Activated CD8-positive, alpha-beta T cell treated with anti-CD3 and anti-CD28 coated beads, Interleukin-2, amount 10 ng/mL, durations not matched to agents 7 days and 5 days (primary cell): ENCODE data around the gene PHLPP1. TPM values are rescaled to one million over a fixed set of nuclear protein-coding genes. Genes with fewer than 3 reads are reported as not detected.
"Not testable (repeated sequence)": the region's sequence is repeated elsewhere in the genome, so short reads cannot be mapped to it uniquely, and the experiment has no call there.

Experiments
- ATAC-seq: fragments of 150-1000 bp; cut with Tn5 transposase; one replicate; pipeline ENCODE4 v1.10.0; 2021; ENCODE audit warnings: moderate library complexity
- CTCF ChIA-PET: fragments of 350-600 bp; sonication (Branson Sonifier 250); formaldehyde crosslinking; loops from one replicate; lab custom pipeline; 2021; ENCODE audit warnings: antibody characterized with exemption; lab: Charles Lee
- POLR2A ChIA-PET: fragments of 350-600 bp; sonication (Branson Sonifier 250); formaldehyde crosslinking; loops from one replicate; lab custom pipeline; 2021; ENCODE audit warnings: antibody characterized with exemption; lab: Charles Lee
- DNase-seq: peaks from one replicate; pipeline ENCODE4 v3.0.0-alpha.2; 2020
- H3K27ac Mint-ChIP-seq: one replicate; pipeline ENCODE4 v1.8.0; 2021; ENCODE audit warnings: mild to moderate bottlenecking, mixed read lengths
- H3K27me3 Mint-ChIP-seq: one replicate; pipeline ENCODE4 v1.8.0; 2021; ENCODE audit warnings: low read depth, mixed read lengths
- H3K36me3 Mint-ChIP-seq: one replicate; pipeline ENCODE4 v1.8.0; 2021; ENCODE audit warnings: low read depth, mixed read lengths
- H3K4me1 Mint-ChIP-seq: one replicate; pipeline ENCODE4 v1.8.0; 2021; ENCODE audit warnings: low read depth, mixed read lengths
- H3K4me3 Mint-ChIP-seq: one replicate; pipeline ENCODE4 v1.8.0; 2021; ENCODE audit warnings: mild to moderate bottlenecking, mixed read lengths
- H3K9me3 Mint-ChIP-seq: one replicate; pipeline ENCODE4 v1.8.0; 2022; ENCODE audit warnings: mixed read lengths; ENCODE audit not compliant: insufficient read depth
- total RNA-seq, 2 experiments: library from RNA; stranded (reverse); gene quantifications; one replicate each; pipeline ENCODE4 v1.2.3, GENCODE V29; 2021

PHLPP1 gene
- total RNA-seq, 2 experiments from 2014 or later: 2.9 to 3.5 TPM

GRCh38 chr18:62734290-62734689 lies 18.9 kb downstream of the PHLPP1 start:
- Mint-ChIP-seq H3K27me3 (no peaks in the 10 kb centered on the region), H3K4me3 (no peak overlapping the region), H3K4me1 (no peaks in the 10 kb centered on the region), H3K27ac (no peak overlapping the region), H3K9me3 (no peaks in the 10 kb centered on the region), H3K36me3 (peaks cover 2% of the 10 kb centered on the region)
- CTCF ChIA-PET: no interaction called here
- POLR2A ChIA-PET: no interaction called here
- no peak for ATAC-seq
- DNase-seq: no peak

GRCh38 chr18:62735387-62735786 lies 20.0 kb downstream of the PHLPP1 start:
- ChIA-PET POLR2A (no interaction called here), CTCF (no interaction called here)
- peaks cover 2% of the 10 kb centered on the region for H3K36me3 Mint-ChIP-seq
- DNase-seq: no peak
- H3K9me3 Mint-ChIP-seq: no peaks in the 10 kb centered on the region
- no peak overlapping the region for H3K4me3 Mint-ChIP-seq
- no peak for ATAC-seq
- H3K4me1 Mint-ChIP-seq: no peaks in the 10 kb centered on the region
- no peaks in the 10 kb centered on the region for H3K27me3 Mint-ChIP-seq
- H3K27ac Mint-ChIP-seq: no peak overlapping the region

- Mint-ChIP-seq H3K27me3 (no peaks in the 10 kb centered on the region), H3K4me3 (no peak overlapping the region), H3K4me1 (no peaks in the 10 kb centered on the region), H3K36me3 (peaks cover 2% of the 10 kb centered on the region), H3K27ac (no peak overlapping the region), H3K9me3 (no peaks in the 10 kb centered on the region)
- no peak for DNase-seq
- ATAC-seq: no peak
- POLR2A ChIA-PET: no interaction called here
- CTCF ChIA-PET: interaction anchor here (1.5 kb wide), 1 partner anchor 310 kb away, joined by 5 read pairs; no protein-coding TSS in a partner anchor
Measured at GRCh38 chr18:62736077-62736855, 20.9 kb downstream of the PHLPP1 start.

- Mint-ChIP-seq H3K9me3 (no peaks in the 10 kb centered on the region), H3K27ac (no peak overlapping the region), H3K4me3 (no peak overlapping the region), H3K36me3 (no peaks in the 10 kb centered on the region), H3K27me3 (no peaks in the 10 kb centered on the region), H3K4me1 (no peaks in the 10 kb centered on the region)
- ChIA-PET CTCF (interaction anchor here (1.5 kb wide), 1 partner anchor 311 kb away, joined by 5 read pairs; no protein-coding TSS in a partner anchor), POLR2A (no interaction called here)
- ATAC-seq: no peak
- no peak for DNase-seq
Measured at GRCh38 chr18:62737241-62737873, 22.0 kb downstream of the PHLPP1 start.

GRCh38 chr18:62738639-62739038 lies 23.3 kb downstream of the PHLPP1 start:
- ATAC-seq: no peak
- no peaks in the 10 kb centered on the region for H3K36me3 Mint-ChIP-seq
- H3K9me3 Mint-ChIP-seq: no peaks in the 10 kb centered on the region
- no peak for DNase-seq
- ChIA-PET CTCF (no interaction called here), POLR2A (no interaction called here)
- H3K27me3 Mint-ChIP-seq: no peaks in the 10 kb centered on the region
- no peak overlapping the region for H3K27ac Mint-ChIP-seq
- no peaks in the 10 kb centered on the region for H3K4me1 Mint-ChIP-seq
- H3K4me3 Mint-ChIP-seq: no peak overlapping the region

- H3K27me3 Mint-ChIP-seq: no peaks in the 10 kb centered on the region
- ATAC-seq (no peak), DNase-seq (no peak)
- no peaks in the 10 kb centered on the region for H3K9me3 Mint-ChIP-seq
- ChIA-PET POLR2A (interaction anchor here (0.6 kb wide), 2 partner anchors 12 to 713 kb away, joined by 3 read pairs; no protein-coding TSS in a partner anchor), CTCF (interaction anchor here (1.5 kb wide), 1 partner anchor 25 kb away, joined by 3 read pairs; the partner anchor contains the start of gene PHLPP1)
- no peaks in the 10 kb centered on the region for H3K4me1 Mint-ChIP-seq
- no peak overlapping the region for H3K4me3 Mint-ChIP-seq
- no peaks in the 10 kb centered on the region for H3K36me3 Mint-ChIP-seq
- H3K27ac Mint-ChIP-seq: no peak overlapping the region
Measured at GRCh38 chr18:62739911-62740310, 24.6 kb downstream of the PHLPP1 start.

GRCh38 chr18:62740650-62741049 lies 25.3 kb downstream of the PHLPP1 start:
- H3K36me3 Mint-ChIP-seq, ATAC-seq, H3K4me1 Mint-ChIP-seq, H3K4me3 Mint-ChIP-seq, H3K9me3 Mint-ChIP-seq, H3K27ac Mint-ChIP-seq, DNase-seq, H3K27me3 Mint-ChIP-seq: not testable (repeated sequence)
- ChIA-PET POLR2A (interaction anchor here (0.6 kb wide), 2 partner anchors 12 to 712 kb away, joined by 3 read pairs; no protein-coding TSS in a partner anchor), CTCF (interaction anchor here (1.5 kb wide), 1 partner anchor 26 kb away, joined by 3 read pairs; the partner anchor contains the start of gene PHLPP1)

- CTCF ChIA-PET: no interaction called here
Measured at GRCh38 chr18:62741118-62741566, 25.8 kb downstream of the PHLPP1 start.

GRCh38 chr18:62741584-62741983 lies 26.2 kb downstream of the PHLPP1 start:
- POLR2A ChIA-PET: no interaction called here
- CTCF ChIA-PET: no interaction called here

More at GRCh38 chr18:62741118-62741566, 25.8 kb downstream of the PHLPP1 start:
- DNase-seq (no peak), ATAC-seq (no peak)
- H3K36me3 Mint-ChIP-seq: no peaks in the 10 kb centered on the region
- POLR2A ChIA-PET: no interaction called here
- no peak overlapping the region for H3K4me3 Mint-ChIP-seq
- H3K9me3 Mint-ChIP-seq: no peaks in the 10 kb centered on the region
- no peaks in the 10 kb centered on the region for H3K4me1 Mint-ChIP-seq
- no peaks in the 10 kb centered on the region for H3K27me3 Mint-ChIP-seq
- no peak overlapping the region for H3K27ac Mint-ChIP-seq

GRCh38 chr18:62744076-62744968 lies 29.0 kb downstream of the PHLPP1 start:
- Mint-ChIP-seq H3K27me3 (no peaks in the 10 kb centered on the region), H3K27ac (no peak overlapping the region), H3K9me3 (peaks cover 1% of the 10 kb centered on the region), H3K4me1 (no peaks in the 10 kb centered on the region), H3K36me3 (peaks cover 2% of the 10 kb centered on the region), H3K4me3 (no peak overlapping the region)
- DNase-seq (no peak), ATAC-seq (no peak)
- CTCF ChIA-PET: interaction anchor here (1.2 kb wide), 1 partner anchor 28 kb away, joined by 3 read pairs; no protein-coding TSS in a partner anchor
- POLR2A ChIA-PET: no interaction called here

More at GRCh38 chr18:62741584-62741983, 26.2 kb downstream of the PHLPP1 start:
- Mint-ChIP-seq H3K9me3 (no peaks in the 10 kb centered on the region), H3K4me1 (no peaks in the 10 kb centered on the region), H3K4me3 (no peak overlapping the region), H3K27ac (no peak overlapping the region), H3K36me3 (no peaks in the 10 kb centered on the region), H3K27me3 (no peaks in the 10 kb centered on the region)
- DNase-seq: no peak
- ATAC-seq: no peak

- Mint-ChIP-seq H3K9me3 (peaks cover 4% of the 10 kb centered on the region), H3K4me1 (no peaks in the 10 kb centered on the region), H3K27me3 (no peaks in the 10 kb centered on the region), H3K4me3 (no peak overlapping the region), H3K27ac (no peak overlapping the region), H3K36me3 (peaks cover 2% of the 10 kb centered on the region)
- POLR2A ChIA-PET: no interaction called here
- ATAC-seq: no peak
- CTCF ChIA-PET: interaction anchor here (1.2 kb wide), 1 partner anchor 29 kb away, joined by 3 read pairs; no protein-coding TSS in a partner anchor
- DNase-seq: no peak
Measured at GRCh38 chr18:62745089-62745751, 29.9 kb downstream of the PHLPP1 start.
